HL-60 (cell line): ENCODE data around the gene PCDH15.

ENCODE experiments used
- DNase-seq, 2 experiments: peaks; one replicate each; pipeline ENCODE4 v3.0.0-alpha.2; 2010 to 2020; ENCODE audit warnings: low read depth in 1 of 2, low spot score in 1 of 2
- H3K27ac ChIP-seq: fragments of 250-450 bp; sonication (Bioruptor Pico); replicated peaks from 2 replicates; pipeline ENCODE4 v1.5.1; 2020; ENCODE audit warnings: mild to moderate bottlenecking, moderate library complexity
- H3K27me3 ChIP-seq: fragments of 250-450 bp; sonication (Bioruptor Pico); 2 replicates; pipeline ENCODE4 v1.5.1; 2021; ENCODE audit warnings: mild to moderate bottlenecking, moderate library complexity; ENCODE audit not compliant: insufficient read depth, poor library complexity, severe bottlenecking
- H3K4me3 ChIP-seq: replicated peaks from 2 replicates; pipeline ENCODE4 v1.5.1; 2011; ENCODE audit warnings: mild to moderate bottlenecking, control low read depth, low read length; ENCODE audit not compliant: insufficient read depth
- GABPA ChIP-seq: IDR thresholded peaks from 2 replicates; pipeline ENCODE4 v1.6.1; 2012; ENCODE audit warnings: low read depth
- POLR2AphosphoS5 ChIP-seq: IDR thresholded peaks from 2 replicates; pipeline ENCODE4 v1.6.1; 2012; ENCODE audit warnings: low read depth
- SPI1 ChIP-seq: IDR thresholded peaks from 2 replicates; pipeline ENCODE4 v1.6.1; 2012; ENCODE audit warnings: low read depth, mild to moderate bottlenecking, borderline replicate concordance
- TF ChIP-seq, protein P1 (sequence below): IDR thresholded peaks from 2 replicates; pipeline ENCODE4 v1.6.1; 2012; ENCODE audit warnings: low read depth; ENCODE audit not compliant: insufficient replicate concordance
- TF ChIP-seq, protein P2 (sequence below): IDR thresholded peaks from one replicate; pipeline ENCODE4 v1.5.1; 2011; ENCODE audit warnings: low read length, control low read depth, inconsistent platforms; ENCODE audit not compliant: insufficient read depth

PCDH15 gene

DNA sequence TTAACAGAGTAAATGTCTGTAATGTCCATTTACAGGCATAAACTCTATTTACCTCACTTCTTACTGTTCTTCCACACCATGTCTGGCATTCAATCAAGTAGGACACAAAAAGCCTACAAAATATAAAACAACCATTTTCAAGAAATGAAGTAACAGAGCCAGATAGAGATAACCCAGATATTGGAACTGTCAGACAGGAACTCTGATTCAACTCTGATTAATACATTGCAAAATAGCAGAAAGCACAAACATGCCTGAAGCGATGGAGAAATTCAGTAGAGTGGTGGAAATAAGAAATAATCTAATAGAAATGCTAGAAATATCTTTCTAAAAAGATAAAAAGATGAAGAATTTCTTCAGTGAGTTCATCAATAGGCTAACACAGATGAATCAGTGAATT is 964.4 kb downstream of the PCDH15 start:
- no peak for DNase-seq
- Histone ChIP-seq H3K27ac (no peak overlapping the region), H3K27me3 (no peaks in the 10 kb centered on the region), H3K4me3 (no peak overlapping the region)
- TF ChIP-seq SPI1, result no peak
- TF ChIP-seq, protein P1, sequence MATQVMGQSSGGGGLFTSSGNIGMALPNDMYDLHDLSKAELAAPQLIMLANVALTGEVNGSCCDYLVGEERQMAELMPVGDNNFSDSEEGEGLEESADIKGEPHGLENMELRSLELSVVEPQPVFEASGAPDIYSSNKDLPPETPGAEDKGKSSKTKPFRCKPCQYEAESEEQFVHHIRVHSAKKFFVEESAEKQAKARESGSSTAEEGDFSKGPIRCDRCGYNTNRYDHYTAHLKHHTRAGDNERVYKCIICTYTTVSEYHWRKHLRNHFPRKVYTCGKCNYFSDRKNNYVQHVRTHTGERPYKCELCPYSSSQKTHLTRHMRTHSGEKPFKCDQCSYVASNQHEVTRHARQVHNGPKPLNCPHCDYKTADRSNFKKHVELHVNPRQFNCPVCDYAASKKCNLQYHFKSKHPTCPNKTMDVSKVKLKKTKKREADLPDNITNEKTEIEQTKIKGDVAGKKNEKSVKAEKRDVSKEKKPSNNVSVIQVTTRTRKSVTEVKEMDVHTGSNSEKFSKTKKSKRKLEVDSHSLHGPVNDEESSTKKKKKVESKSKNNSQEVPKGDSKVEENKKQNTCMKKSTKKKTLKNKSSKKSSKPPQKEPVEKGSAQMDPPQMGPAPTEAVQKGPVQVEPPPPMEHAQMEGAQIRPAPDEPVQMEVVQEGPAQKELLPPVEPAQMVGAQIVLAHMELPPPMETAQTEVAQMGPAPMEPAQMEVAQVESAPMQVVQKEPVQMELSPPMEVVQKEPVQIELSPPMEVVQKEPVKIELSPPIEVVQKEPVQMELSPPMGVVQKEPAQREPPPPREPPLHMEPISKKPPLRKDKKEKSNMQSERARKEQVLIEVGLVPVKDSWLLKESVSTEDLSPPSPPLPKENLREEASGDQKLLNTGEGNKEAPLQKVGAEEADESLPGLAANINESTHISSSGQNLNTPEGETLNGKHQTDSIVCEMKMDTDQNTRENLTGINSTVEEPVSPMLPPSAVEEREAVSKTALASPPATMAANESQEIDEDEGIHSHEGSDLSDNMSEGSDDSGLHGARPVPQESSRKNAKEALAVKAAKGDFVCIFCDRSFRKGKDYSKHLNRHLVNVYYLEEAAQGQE, result no peak
- TF ChIP-seq POLR2AphosphoS5, result no peak
- no peak for TF ChIP-seq GABPA
- TF ChIP-seq, protein P2, sequence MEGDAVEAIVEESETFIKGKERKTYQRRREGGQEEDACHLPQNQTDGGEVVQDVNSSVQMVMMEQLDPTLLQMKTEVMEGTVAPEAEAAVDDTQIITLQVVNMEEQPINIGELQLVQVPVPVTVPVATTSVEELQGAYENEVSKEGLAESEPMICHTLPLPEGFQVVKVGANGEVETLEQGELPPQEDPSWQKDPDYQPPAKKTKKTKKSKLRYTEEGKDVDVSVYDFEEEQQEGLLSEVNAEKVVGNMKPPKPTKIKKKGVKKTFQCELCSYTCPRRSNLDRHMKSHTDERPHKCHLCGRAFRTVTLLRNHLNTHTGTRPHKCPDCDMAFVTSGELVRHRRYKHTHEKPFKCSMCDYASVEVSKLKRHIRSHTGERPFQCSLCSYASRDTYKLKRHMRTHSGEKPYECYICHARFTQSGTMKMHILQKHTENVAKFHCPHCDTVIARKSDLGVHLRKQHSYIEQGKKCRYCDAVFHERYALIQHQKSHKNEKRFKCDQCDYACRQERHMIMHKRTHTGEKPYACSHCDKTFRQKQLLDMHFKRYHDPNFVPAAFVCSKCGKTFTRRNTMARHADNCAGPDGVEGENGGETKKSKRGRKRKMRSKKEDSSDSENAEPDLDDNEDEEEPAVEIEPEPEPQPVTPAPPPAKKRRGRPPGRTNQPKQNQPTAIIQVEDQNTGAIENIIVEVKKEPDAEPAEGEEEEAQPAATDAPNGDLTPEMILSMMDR, result no peak

DNA sequence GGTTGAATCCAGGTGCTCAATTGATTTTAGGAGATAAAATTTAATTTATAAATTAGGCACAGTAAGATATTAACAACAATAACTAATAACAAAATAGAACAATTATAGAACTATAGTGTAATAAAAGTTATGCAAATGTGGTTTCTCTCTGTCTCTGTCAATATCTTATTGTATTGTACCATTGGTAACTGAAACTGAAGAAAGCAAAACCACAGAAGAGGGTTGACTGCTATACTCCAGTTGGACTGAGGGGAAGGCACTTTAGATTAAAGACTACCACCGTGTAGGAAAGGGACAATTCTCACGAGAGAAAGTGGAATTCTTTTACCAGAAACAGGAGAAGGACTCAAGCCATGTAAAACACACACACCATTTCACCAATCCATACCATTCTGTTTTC is 967.1 kb downstream of the PCDH15 start:
- no peak for DNase-seq
- Histone ChIP-seq H3K27me3 (no peaks in the 10 kb centered on the region), H3K27ac (no peak overlapping the region), H3K4me3 (no peak overlapping the region)
- TF ChIP-seq GABPA (no peak), SPI1 (no peak), POLR2AphosphoS5 (no peak)
- TF ChIP-seq, protein P1, result no peak
- TF ChIP-seq, protein P2, result no peak

DNA sequence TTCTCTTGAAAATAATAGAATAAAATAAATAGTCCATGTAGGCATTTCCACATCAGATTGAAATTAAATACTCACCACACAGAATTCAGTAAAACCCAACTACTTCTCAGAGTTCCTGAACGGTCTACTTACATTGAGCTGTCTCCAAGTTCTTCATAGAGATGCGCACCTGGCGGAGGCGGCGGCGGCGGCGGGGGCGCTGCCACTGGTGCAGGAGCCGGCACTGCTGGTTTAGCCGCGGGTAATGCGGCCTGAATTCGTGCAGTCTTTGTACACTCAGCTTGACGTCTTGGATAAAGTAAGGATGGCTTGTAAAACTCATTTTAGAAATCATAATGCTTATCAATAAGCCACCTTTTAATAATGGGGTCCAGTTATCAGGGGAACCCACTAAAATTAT is 973.8 kb downstream of the PCDH15 start:
- TF ChIP-seq POLR2AphosphoS5 (no peak), SPI1 (no peak), GABPA (no peak)
- TF ChIP-seq, protein P1, result no peak
- TF ChIP-seq, protein P2, result no peak
- Histone ChIP-seq H3K4me3 (no peak overlapping the region), H3K27ac (no peak overlapping the region), H3K27me3 (no peaks in the 10 kb centered on the region)
- DNase-seq, result no peak
